ENCODE measurements around the gene AURKB. TPM values are rescaled to one million over a fixed set of nuclear protein-coding genes. Genes with fewer than 3 reads are reported as not detected.
A peak's percentile ranks its signal among the peaks of the same experiment; 100 is the strongest.

AURKB gene
- total and polyA plus RNA-seq, 10 of the 15 experiments (the other 5 are each of a cell fraction or from before 2014, with no cell fraction given) = 52.7 to 209 (median 128) TPM

- peak in 2 of 3 experiments; percentile 8 to 16; a peak in 2 of 6 replicates for TF ChIP-seq CTCF (IDR thresholded peaks at IDR 0.05 in 2 of 3, conservative IDR thresholded peaks at IDR 0.05 in 1 of 3; ENCODE audit: control insufficient read depth in 2 of 3, extremely low read depth in 1 of 3, insufficient read depth in 1 of 3, low read depth in 3 of 3, low read length in 3 of 3)
- TF ChIP-seq ZZZ3 (IDR thresholded peaks at IDR 0.05; ENCODE audit: control insufficient read depth, insufficient read length, low read depth) = no peak
- peak; percentile 2; the same call in 1 of the 2 replicates for TF ChIP-seq SMC3 (IDR thresholded peaks at IDR 0.05; ENCODE audit: borderline replicate concordance, low read length)
- TF ChIP-seq SREBF2 (IDR thresholded peaks at IDR 0.05; ENCODE audit: low read length) = peak; percentile 41; the same call in 1 of the 2 replicates
- TF ChIP-seq RAD51 (IDR thresholded peaks at IDR 0.05) = peak; percentile 90
- no peak for TF ChIP-seq EP300 (IDR thresholded peaks at IDR 0.05; ENCODE audit: borderline replicate concordance in 1 of 2, control insufficient read depth in 1 of 2, low read depth in 2 of 2, low read length in 2 of 2)
- TF ChIP-seq ZBTB40 (IDR thresholded peaks at IDR 0.05; ENCODE audit: borderline replicate concordance) = peak; percentile 73; the same call in 1 of the 2 replicates
- TF ChIP-seq E2F4 (IDR thresholded peaks at IDR 0.05; ENCODE audit: low read depth, low read length) = no peak
- no peak for TF ChIP-seq BCL11A (IDR thresholded peaks at IDR 0.05; ENCODE audit: low read depth, low read length)
- TF ChIP-seq KDM1A (IDR thresholded peaks at IDR 0.05; ENCODE audit: borderline replicate concordance) = no peak
- no peak for TF ChIP-seq NFIC (IDR thresholded peaks at IDR 0.05; ENCODE audit: low read depth, low read length)
- peak; percentile 99 for TF ChIP-seq RELB (IDR thresholded peaks at IDR 0.05; ENCODE audit: low read depth)
- peak; percentile 90 for TF ChIP-seq POLR2A (IDR thresholded peaks at IDR 0.05; ENCODE audit: low read depth, low read length)
- TF ChIP-seq ZNF217 (IDR thresholded peaks at IDR 0.05) = peak; percentile 63; the same call in 1 of the 2 replicates
- 0 out of 2 replicates have a peak, but pooled peaks have one; percentile 57 for TF ChIP-seq HDGF (IDR thresholded peaks at IDR 0.05)
- no peak for TF ChIP-seq ZNF24 (IDR thresholded peaks at IDR 0.05)
Observed at GRCh38 chr17:8189711-8190477, 20.5 kb downstream of the AURKB start, which contains the start of gene BORCS6 (continued).

All from GM12878 (cell line).